Measurements from ENCODE around the gene TPPP2. TPM values are rescaled to one million over a fixed set of nuclear protein-coding genes. Genes with fewer than 3 reads are reported as not detected.

TPPP2 gene
- total and polyA plus RNA-seq, 9 of the 15 experiments (the other 6 are each of a cell fraction or from before 2014, with no cell fraction given), result 0.18 TPM; not detected in 8

- FAIRE-seq (peak; percentile 94), ATAC-seq (peak; percentile 96), DNase-seq (ENCODE audit: extremely low read depth in 1 of 4, low spot score in 3 of 4) (peak; percentile 40 to 93 (median 64))
- TSS peak; percentile 66 for BruUV-seq (replicated peaks)
- peak within 1 kb of the TSS; percentile 79 for H3K27ac ChIP-seq (ENCODE audit: extremely low read depth, low read depth, low read length)
- H3K27me3 ChIP-seq (ENCODE audit: control insufficient read depth in 2 of 2, insufficient read depth in 2 of 2, low read length in 2 of 2), result no peaks in the 10 kb centered on the region
- H3K4me2 ChIP-seq (ENCODE audit: insufficient read depth, low read length), result peak within 1 kb of the TSS; percentile 92
- intact Hi-C loops (cut with micrococcal nuclease) (no loop called here), in situ Hi-C loops (cut with MboI) (no loop called here)
- H3K9me3 ChIP-seq (replicated peaks; ENCODE audit: control insufficient read depth, insufficient read depth, low read depth, low read length), result no peaks in the 10 kb centered on the region
- H4K20me1 ChIP-seq (replicated peaks; ENCODE audit: control insufficient read depth, insufficient read depth, low read length), result no peaks in the 10 kb centered on the region
- WGBS (ENCODE audit: insufficient coverage, low coverage, missing lambda C conversion rate), result under 1% methylated on average over 31 of the region's 42 CpGs
- ChIA-PET POLR2A (no interaction called here), CTCF (ENCODE audit: low intra/inter-chr PET ratio) (no interaction called here)
- H3K9ac ChIP-seq (ENCODE audit: insufficient read depth in 1 of 2, low read depth in 2 of 2, low read length in 2 of 2), result peak within 1 kb of the TSS; percentile 70 to 94
- peaks cover 7 to 10% of the 10 kb centered on the region in 2 experiments; a peak in 3 of 5 replicates for H3K4me1 ChIP-seq (replicated peaks in 1 of 2; ENCODE audit: control insufficient read depth in 2 of 2, insufficient read depth in 2 of 2, low read length in 2 of 2)
- H3K9me1 ChIP-seq (ENCODE audit: control insufficient read depth, insufficient read depth, low read length), result no peaks in the 10 kb centered on the region
- H3K36me3 ChIP-seq (ENCODE audit: control insufficient read depth, insufficient read depth, low read length), result peaks cover 33% of the 10 kb centered on the region
- H3K79me2 ChIP-seq (ENCODE audit: control insufficient read depth, insufficient read depth, low read length), result peaks cover 23% of the 10 kb centered on the region
- H2AFZ ChIP-seq (ENCODE audit: low read depth, low read length), result peak within 1 kb of the TSS; percentile 91
- H3K4me3 ChIP-seq, result peak within 1 kb of the TSS; percentile 74
- TF ChIP-seq CHD2 (IDR thresholded peaks at IDR 0.05; ENCODE audit: low read depth, low read length) (peak; percentile 66), TOE1 (IDR thresholded peaks at IDR 0.05; ENCODE audit: borderline replicate concordance) (no peak), TOE1 (CRISPR knock-in tag; IDR thresholded peaks at IDR 0.05; ENCODE audit: borderline replicate concordance, low read depth) (no peak), ZNF277 (CRISPR knock-in tag; IDR thresholded peaks at IDR 0.05; ENCODE audit: borderline replicate concordance) (no peak), ELK3 (CRISPR knock-in tag; IDR thresholded peaks at IDR 0.05) (no peak), NELFE (IDR thresholded peaks at IDR 0.05; ENCODE audit: insufficient read depth, insufficient read length) (no peak), SMAD2 (IDR thresholded peaks at IDR 0.05; ENCODE audit: low read depth, low read length) (no peak), FUS (optimal IDR thresholded peaks at IDR 0.05; ENCODE audit: low read depth, low read length) (no peak)
- TF ChIP-seq, protein P1, sequence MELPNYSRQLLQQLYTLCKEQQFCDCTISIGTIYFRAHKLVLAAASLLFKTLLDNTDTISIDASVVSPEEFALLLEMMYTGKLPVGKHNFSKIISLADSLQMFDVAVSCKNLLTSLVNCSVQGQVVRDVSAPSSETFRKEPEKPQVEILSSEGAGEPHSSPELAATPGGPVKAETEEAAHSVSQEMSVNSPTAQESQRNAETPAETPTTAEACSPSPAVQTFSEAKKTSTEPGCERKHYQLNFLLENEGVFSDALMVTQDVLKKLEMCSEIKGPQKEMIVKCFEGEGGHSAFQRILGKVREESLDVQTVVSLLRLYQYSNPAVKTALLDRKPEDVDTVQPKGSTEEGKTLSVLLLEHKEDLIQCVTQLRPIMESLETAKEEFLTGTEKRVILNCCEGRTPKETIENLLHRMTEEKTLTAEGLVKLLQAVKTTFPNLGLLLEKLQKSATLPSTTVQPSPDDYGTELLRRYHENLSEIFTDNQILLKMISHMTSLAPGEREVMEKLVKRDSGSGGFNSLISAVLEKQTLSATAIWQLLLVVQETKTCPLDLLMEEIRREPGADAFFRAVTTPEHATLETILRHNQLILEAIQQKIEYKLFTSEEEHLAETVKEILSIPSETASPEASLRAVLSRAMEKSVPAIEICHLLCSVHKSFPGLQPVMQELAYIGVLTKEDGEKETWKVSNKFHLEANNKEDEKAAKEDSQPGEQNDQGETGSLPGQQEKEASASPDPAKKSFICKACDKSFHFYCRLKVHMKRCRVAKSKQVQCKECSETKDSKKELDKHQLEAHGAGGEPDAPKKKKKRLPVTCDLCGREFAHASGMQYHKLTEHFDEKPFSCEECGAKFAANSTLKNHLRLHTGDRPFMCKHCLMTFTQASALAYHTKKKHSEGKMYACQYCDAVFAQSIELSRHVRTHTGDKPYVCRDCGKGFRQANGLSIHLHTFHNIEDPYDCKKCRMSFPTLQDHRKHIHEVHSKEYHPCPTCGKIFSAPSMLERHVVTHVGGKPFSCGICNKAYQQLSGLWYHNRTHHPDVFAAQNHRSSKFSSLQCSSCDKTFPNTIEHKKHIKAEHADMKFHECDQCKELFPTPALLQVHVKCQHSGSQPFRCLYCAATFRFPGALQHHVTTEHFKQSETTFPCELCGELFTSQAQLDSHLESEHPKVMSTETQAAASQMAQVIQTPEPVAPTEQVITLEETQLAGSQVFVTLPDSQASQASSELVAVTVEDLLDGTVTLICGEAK (IDR thresholded peaks at IDR 0.05), result peak; percentile 98
- TF ChIP-seq, protein P1 (CRISPR knock-in tag; IDR thresholded peaks at IDR 0.05), result no peak
Measured at GRCh38 chr14:20989787-20990600, 40.0 kb upstream of the TPPP2 start, which contains the start of gene METTL17. Gene METTL17, plus strand, starts transcription at chr14:20989980. Its CDS starts 23 bp downstream, at chr14:20990003.

All from K562 (cell line).